GM12878 (cell line): ENCODE measurements around the gene CDCA8. TPM values are rescaled to one million over a fixed set of nuclear protein-coding genes. Genes with fewer than 3 reads are reported as not detected.

Source experiments
- ATF2 ChIP-seq: IDR thresholded peaks from 2 replicates; pipeline ENCODE4 v1.6.1; 2012; ENCODE audit warnings: low read length, inconsistent platforms
- FOXM1 ChIP-seq: IDR thresholded peaks from 2 replicates; pipeline ENCODE4 v1.6.1; 2012; ENCODE audit warnings: low read depth, mild to moderate bottlenecking, inconsistent platforms, low read length, moderate library complexity
- HDAC2 ChIP-seq: fragments of 200-600 bp; sonication (generic); IDR thresholded peaks from 2 replicates; pipeline ENCODE4 v1.6.1; 2017
- LARP7 ChIP-seq: fragments of 450-650 bp; IDR thresholded peaks from 2 replicates; pipeline ENCODE4 v1.6.1; 2017; ENCODE audit warnings: mild to moderate bottlenecking
- MLLT1 ChIP-seq: fragments of 450-650 bp; IDR thresholded peaks from 2 replicates; pipeline ENCODE4 v1.6.1; 2016; ENCODE audit warnings: mild to moderate bottlenecking
- MYB ChIP-seq: fragments of 150-350 bp; IDR thresholded peaks from 2 replicates; pipeline ENCODE4 v1.6.1; 2014; ENCODE audit warnings: mild to moderate bottlenecking, low read depth, low read length, borderline replicate concordance
- NFIC ChIP-seq: IDR thresholded peaks from 2 replicates; pipeline ENCODE4 v1.6.1; 2012; ENCODE audit warnings: low read depth, mild to moderate bottlenecking, inconsistent platforms, low read length, moderate library complexity
- POLR2A ChIP-seq: IDR thresholded peaks from 2 replicates; pipeline ENCODE4 v1.6.1; 2011; ENCODE audit warnings: low read depth, mild to moderate bottlenecking, low read length
- POLR2AphosphoS2 ChIP-seq: IDR thresholded peaks from 2 replicates; pipeline ENCODE4 v1.6.1; 2011; ENCODE audit warnings: low read depth, mild to moderate bottlenecking, low read length, improper control_type of control experiment, moderate library complexity
- SMAD1 ChIP-seq: fragments of 450-650 bp; IDR thresholded peaks from 2 replicates; pipeline ENCODE4 v1.6.1; 2018; ENCODE audit warnings: mild to moderate bottlenecking, low read depth; ENCODE audit not compliant: partially characterized antibody
- SREBF2 ChIP-seq: IDR thresholded peaks from 2 replicates; pipeline ENCODE4 v1.6.1; 2012; ENCODE audit warnings: mild to moderate bottlenecking, low read length
- TBL1XR1 ChIP-seq: IDR thresholded peaks from 2 replicates; pipeline ENCODE4 v1.6.1; 2012; ENCODE audit warnings: low read depth, low read length, improper control_type of control experiment
- WRNIP1 ChIP-seq: IDR thresholded peaks from 2 replicates; pipeline ENCODE4 v1.6.1; 2011; ENCODE audit warnings: low read depth, low read length, improper control_type of control experiment, borderline replicate concordance
- ZBED1 ChIP-seq: IDR thresholded peaks from 2 replicates; pipeline ENCODE4 v1.6.1; 2016; ENCODE audit warnings: borderline replicate concordance
- ZNF217 ChIP-seq: fragments of 450-650 bp; IDR thresholded peaks from 2 replicates; pipeline ENCODE4 v1.6.1; 2017; ENCODE audit warnings: antibody characterized with exemption, mild to moderate bottlenecking
- ZNF24 ChIP-seq: fragments of 450-650 bp; IDR thresholded peaks from 2 replicates; pipeline ENCODE4 v1.6.1; 2017; ENCODE audit warnings: antibody characterized with exemption, mild to moderate bottlenecking
- polyA plus RNA-seq, 11 experiments: library from polyadenylated mRNA; depleted of rRNA in 4 of 11; unstranded in 6 of 11; stranded (reverse) in 5 of 11; fragments of >200 nt; fragmentation: Nextera tagmentation in 4 of 11; fragmentation: Illumina TruSeq in 1 of 11; extraction: Ambion mirVana in 4 of 11; extraction: Trizol in 1 of 11; gene quantifications; 1 replicate in 1 of 11; 2 replicates in 10 of 11; pipeline versions ENCODE4 v1.2.1 to v1.2.3, GENCODE V29; 2011 to 2016; ENCODE audit warnings: inconsistent platforms in 2 of 11, missing spikeins in 2 of 11, low read depth in 1 of 11
- total RNA-seq, 4 experiments: library from RNA; depleted of rRNA in 3 of 4; stranded (reverse); fragments of >200 nt in 3 of 4; fragmentation: Illumina TruSeq in 1 of 4; extraction: Trizol in 1 of 4; gene quantifications; 2 replicates each; pipeline versions ENCODE4 v1.2.1 to v1.2.3, GENCODE V29; 2013 to 2021

Gene CDCA8
- total and polyA plus RNA-seq, 10 of the 15 experiments (the other 5 are each of a cell fraction or from before 2014, with no cell fraction given): 21.3 to 98.1 (median 61.4) TPM

- TF ChIP-seq MLLT1: no peak
- TF ChIP-seq WRNIP1: no peak
- no peak for TF ChIP-seq SREBF2
- TF ChIP-seq MYB: no peak
- TF ChIP-seq SMAD1: no peak
- TF ChIP-seq ZBED1: no peak
- no peak for TF ChIP-seq HDAC2
- no peak for TF ChIP-seq FOXM1
- TF ChIP-seq TBL1XR1: no peak
- no peak for TF ChIP-seq ZNF24
- TF ChIP-seq POLR2AphosphoS2: no peak
- no peak for TF ChIP-seq LARP7
- TF ChIP-seq NFIC: no peak
- no peak for TF ChIP-seq ZNF217
- TF ChIP-seq POLR2A: no peak
- no peak for TF ChIP-seq ATF2
- TF ChIP-seq, all 136 proteins: peak for 0
Observed at GRCh38 chr1:37652976-37653375, 39.3 kb upstream of the CDCA8 start (continued).
